Choroid plexus epithelial cell (primary cell): ENCODE measurements around the gene CCDC9B.

Experiments used
- DNase-seq: peaks from one replicate; pipeline ENCODE4 v3.0.0-alpha.2; 2010; ENCODE audit warnings: low read depth
- H3K4me3 ChIP-seq: 2 replicates; pipeline ENCODE4 v1.5.1; 2011; ENCODE audit warnings: low read depth, mild to moderate bottlenecking, control low read depth, low read length, moderate library complexity
- CTCF ChIP-seq: conservative IDR thresholded peaks from 2 replicates; pipeline ENCODE4 v1.5.1; 2011; ENCODE audit warnings: low read depth, mild to moderate bottlenecking, control low read depth, inconsistent platforms, low read length, moderate library complexity

The CCDC9B gene

GRCh38 chr15:40334541-40334940, 6.2 kb downstream of the CCDC9B start:
- DNase-seq = no peak
- H3K4me3 ChIP-seq = no peak overlapping the region
- TF ChIP-seq CTCF = no peak

- H3K4me3 ChIP-seq = no peak overlapping the region
- peak; percentile 90 for DNase-seq
- peak; percentile 9 for TF ChIP-seq CTCF
These were observed 6.7 kb downstream of the CCDC9B start for GRCh38 chr15:40333922-40334492.

- TF ChIP-seq CTCF = no peak
- DNase-seq = no peak
- H3K4me3 ChIP-seq = no peak overlapping the region
These were observed 8.5 kb downstream of the CCDC9B start for GRCh38 chr15:40332113-40332781.

- no peak overlapping the region for H3K4me3 ChIP-seq
- DNase-seq = no peak
These were observed 9.1 kb downstream of the CCDC9B start for GRCh38 chr15:40331637-40332036.

GRCh38 chr15:40331026-40331425, 9.7 kb downstream of the CCDC9B start:
- no peak for DNase-seq
- H3K4me3 ChIP-seq = no peak overlapping the region
- no peak for TF ChIP-seq CTCF

More at GRCh38 chr15:40331637-40332036, 9.1 kb downstream of the CCDC9B start:
- TF ChIP-seq CTCF = no peak

- no peak for TF ChIP-seq CTCF
- H3K4me3 ChIP-seq = no peak overlapping the region
- DNase-seq = peak; percentile 55
These were observed 10.3 kb downstream of the CCDC9B start for GRCh38 chr15:40330368-40330836.

- no peak for TF ChIP-seq CTCF
- peak; percentile 63 for DNase-seq
These were observed 10.9 kb downstream of the CCDC9B start for GRCh38 chr15:40329804-40330203.

More at GRCh38 chr15:40329804-40330203, 10.9 kb downstream of the CCDC9B start:
- H3K4me3 ChIP-seq = no peak overlapping the region
